DMS53 treated with DMSO at 0.1 percent for 48 hours (cell line): ENCODE measurements around the gene ATRX.
A peak's percentile ranks its signal among the peaks of the same experiment; 100 is the strongest.
"Not testable (repeated sequence)": the region's sequence is repeated elsewhere in the genome, so short reads cannot be mapped to it uniquely, and the experiment has no call there.

ENCODE experiments used
- DNase-seq: peaks from one replicate; lab custom pipeline; 2025; ENCODE audit not compliant: unreplicated experiment; lab: John Stamatoyannopoulos, UW

The ATRX gene

DNA sequence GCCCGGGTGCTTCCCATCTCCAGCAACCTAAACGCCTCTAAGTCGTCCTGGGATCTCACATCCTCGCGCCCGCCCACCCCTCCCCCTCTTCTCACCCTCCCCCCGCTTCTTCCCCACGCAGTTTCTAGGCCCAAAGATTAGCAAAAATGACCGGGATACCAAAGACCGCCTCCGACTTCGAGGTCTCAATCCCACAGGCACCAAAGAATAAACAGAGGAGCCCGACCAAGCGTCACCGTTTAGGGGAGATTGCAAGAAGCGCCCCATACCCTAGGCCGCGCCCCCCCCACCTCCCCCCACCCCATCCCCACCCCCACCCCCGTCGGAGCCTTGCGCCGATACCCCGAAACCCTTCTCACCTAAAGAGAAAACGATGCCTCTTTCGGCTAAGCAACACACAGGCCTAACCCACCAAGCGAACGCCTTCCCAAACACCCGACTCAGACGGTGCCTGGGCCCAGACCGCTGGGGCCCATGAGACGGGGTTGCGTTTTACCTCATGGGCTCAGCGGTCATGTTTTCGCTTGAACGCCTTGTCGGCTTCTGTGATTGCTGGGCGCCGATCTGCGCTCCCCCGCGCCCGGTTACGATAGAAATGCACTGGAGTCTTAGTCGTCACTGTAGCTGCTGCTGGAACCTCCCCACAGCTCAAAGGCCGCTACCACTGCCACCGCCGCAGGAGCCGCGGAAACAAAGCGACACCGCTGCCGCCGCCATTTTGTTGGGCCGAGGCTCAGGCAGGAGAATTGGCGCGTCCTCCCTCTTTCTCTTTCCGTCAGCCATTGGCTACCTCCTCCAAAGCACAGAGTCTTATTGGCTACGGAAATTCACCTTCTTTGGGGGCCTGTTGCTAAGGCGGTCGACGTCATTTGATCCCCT, at the start of gene ATRX:
ATRX (minus strand) TSS at position 731 of the 879 bp plus-strand sequence; CDS start at position 516, 215 bp downstream.
- peak; percentile 66 for DNase-seq

DNA sequence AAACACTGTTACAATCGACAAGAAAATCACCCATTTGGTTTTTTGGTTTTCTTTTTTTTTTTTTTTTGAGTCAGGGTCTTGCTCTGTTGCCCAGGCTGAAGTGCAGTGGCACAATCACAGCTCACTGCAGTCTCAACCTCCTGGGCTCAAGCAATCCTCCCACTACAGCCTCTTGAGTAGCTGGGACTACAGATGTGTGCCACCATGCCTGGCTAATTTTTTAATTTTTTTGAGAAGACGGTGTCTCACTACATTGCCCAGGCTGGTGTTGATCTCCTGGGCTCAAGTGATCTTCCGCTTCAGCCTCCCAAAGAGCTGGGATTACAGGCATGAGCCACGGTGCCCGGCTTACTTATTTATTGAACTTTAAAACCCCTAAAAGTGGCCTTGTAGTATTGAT, 45.5 kb upstream of the ATRX start:
- not testable (repeated sequence) for DNase-seq

GRCh38 chrX:77821989-77822388, 36.0 kb upstream of the ATRX start:
- DNase-seq, result not testable (repeated sequence)

DNA sequence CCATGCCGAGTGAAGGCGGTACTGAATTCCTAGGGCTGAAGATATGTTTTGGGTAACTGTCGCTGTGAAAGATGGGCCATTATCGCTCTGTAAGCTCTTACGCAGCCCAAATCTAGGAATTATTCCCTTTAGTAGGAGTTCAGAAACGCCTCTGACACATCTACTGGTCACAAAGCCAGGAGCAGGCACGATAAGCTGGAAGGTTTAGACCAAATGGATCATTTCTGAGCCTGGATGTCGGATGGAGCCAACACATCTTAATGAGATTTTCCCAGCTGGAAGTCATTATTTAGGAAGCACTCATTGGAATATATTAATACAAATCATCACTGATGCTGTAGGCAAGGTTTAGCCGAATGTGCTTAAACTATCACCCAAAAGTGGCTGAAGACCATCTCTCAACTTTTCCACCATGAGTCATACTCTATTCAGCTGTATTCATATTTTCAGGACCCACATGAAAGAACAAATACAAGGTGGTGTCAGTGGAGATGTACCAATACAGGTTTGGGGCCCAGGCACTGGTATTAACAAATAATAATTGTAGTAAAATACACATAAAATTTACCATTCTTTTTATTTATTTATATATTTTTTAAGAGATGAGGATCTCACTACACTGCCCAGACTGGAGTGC, 34.2 kb upstream of the ATRX start:
- DNase-seq, result no peak

GRCh38 chrX:77814210-77814609, 28.2 kb upstream of the ATRX start:
- no peak for DNase-seq

- no peak for DNase-seq
Measured at GRCh38 chrX:77802201-77802600, 16.2 kb upstream of the ATRX start.

DNA sequence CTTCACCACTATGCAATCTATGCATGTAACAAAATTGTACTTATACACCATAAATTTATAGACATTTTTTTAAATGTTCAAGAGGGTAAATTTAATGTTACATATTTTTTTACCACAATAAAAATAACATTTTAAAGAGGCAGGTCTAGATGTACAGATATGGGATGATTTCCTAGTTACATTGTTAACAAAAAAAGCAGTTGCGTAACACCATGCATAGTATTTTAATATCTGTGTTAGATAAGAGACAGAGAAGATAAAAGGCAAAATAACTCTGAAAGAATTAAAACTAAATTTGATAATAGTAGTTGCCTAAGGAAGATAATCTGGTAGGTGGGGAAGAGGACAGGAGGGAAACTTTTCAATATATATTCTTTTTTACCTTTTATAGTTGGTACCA, 9.1 kb upstream of the ATRX start:
- DNase-seq, result no peak

GRCh38 chrX:77793946-77794345, 7.9 kb upstream of the ATRX start:
- DNase-seq, result no peak

DNA sequence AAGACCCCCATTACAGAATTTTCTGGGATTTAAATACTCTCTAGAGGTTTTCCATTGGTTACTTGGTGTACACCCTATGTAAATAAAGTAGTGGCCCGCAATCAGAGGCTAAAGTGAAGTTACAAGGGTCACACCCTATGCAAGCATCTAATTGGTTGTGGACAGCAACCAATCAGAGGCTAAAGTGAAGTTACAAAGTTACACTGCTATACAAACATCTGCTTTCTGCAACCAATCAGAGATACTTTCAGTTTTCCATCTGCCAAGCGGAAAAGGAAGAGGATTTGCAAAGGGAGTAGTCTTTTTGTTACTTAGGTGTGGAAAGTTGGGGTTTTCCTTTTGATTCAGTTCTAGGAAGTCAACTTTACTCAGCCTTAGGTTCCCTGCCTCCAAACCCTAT, 2.0 kb upstream of the ATRX start:
- no peak for DNase-seq

DNA sequence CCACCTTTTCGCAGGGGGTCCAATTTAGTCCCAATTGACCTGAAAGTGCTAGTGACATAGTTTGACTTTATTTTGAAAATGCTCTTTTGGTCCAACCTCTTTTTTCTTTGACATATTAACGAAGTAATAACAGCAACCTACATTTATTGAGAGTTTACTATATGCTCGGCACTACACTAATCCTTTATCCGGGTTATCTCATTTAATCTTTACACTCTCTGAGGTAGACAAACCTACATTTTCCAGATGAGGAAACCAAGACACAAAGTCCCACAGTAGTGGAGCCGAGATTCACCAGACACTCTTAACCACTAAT, 307 bp upstream of the ATRX start:
- no peak for DNase-seq

DNA sequence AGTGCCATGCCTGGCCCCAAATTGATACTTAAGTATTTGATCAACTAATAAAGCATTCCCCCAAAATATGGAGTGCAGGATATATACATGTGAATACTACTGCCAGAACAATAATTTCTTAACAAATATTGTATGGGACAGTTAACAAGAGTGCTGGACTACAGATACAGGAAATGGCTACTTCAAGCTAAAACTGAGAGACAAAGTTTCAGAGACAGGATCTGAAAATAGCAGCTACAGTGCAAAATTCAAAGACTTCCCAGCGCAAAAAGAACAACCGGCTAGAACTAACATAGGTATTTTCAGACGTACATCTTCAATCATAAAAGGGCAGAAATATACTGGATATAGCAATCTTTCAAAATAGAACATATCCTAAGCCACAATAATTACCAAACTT, 6.3 kb downstream of the ATRX start:
- no peak for DNase-seq

- DNase-seq, result no peak
Measured at GRCh38 chrX:77776659-77777058, 9.4 kb downstream of the ATRX start.

DNA sequence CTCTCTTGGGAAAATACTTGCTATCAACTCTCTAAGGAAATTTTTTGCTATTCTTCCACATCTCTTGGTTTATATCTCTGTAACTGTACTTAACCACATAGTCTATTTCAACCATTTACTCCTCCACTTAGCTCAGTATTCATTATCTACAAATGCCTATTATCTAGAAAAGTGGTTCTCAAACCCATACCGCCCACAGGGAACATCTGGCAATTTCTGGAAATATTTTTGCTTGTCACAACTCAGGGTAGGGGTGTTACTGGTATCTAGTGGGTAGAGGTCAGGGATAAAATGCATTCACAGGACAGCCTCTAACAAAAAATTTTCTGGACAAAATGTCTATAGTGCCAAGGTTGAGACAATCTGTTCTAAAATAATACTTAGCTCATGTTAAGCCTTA, 14.4 kb downstream of the ATRX start:
- DNase-seq, result no peak

DNA sequence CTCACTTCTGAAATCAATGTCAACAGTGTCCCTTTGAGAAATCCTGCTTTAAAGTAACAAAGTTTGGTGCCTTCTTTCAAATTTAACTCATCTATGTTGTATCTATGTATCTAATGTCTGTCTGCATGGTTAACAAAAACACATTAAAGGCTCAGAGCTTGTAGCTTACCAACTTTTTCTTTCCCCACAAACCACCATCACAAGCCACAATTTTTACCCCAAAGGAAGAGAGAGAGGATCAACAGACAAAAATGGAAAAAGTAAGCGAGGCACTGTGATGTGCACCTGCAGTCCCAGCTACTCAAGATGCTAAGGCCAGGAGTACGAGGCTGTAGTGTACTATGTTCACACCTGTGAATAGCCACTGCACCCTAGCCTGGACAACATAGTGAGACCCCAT, 17.2 kb downstream of the ATRX start:
- no peak for DNase-seq

DNA sequence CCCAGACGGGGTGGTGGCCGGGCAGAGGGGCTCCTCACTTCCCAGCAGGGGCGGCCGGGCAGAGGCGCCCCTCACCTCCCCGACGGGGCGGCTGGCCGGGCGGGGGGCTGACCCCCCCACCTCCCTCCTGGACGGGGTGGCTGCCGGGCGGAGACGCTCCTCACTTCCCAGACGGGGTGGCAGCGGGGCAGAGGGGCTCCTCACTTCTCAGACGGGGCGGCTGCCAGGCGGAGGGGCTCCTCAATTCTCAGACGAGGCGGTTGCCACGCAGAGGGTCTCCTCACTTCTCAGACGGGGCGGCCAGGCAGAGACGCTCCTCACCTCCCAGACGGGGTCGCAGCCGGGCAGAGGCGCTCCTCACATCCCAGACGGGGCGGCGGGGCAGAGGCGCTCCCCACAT, 19.8 kb downstream of the ATRX start:
- not testable (repeated sequence) for DNase-seq

GRCh38 chrX:77755561-77755960, 30.5 kb downstream of the ATRX start:
- DNase-seq, result no peak

- not testable (repeated sequence) for DNase-seq
Measured at GRCh38 chrX:77753942-77754341, 32.1 kb downstream of the ATRX start.

DNA sequence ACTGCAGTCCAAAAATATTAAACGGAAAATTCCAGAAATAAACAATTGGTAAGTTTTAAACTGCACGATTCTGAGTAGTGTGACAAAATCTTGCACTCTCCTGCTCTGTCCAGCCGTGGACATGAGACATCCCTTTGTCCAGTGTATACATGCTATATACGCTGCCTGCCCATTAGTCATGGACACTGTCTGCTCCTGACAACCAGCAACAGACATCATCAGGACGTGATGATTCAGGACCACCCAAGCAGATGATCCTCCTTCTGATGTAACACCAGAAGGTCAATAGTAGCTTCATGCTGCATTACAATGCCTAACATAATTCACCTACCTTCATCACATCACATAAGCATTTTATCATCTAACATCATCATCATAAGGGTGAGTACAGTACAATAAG, 36.3 kb downstream of the ATRX start:
- DNase-seq, result no peak

- DNase-seq, result no peak
Measured at GRCh38 chrX:77743720-77744119, 42.3 kb downstream of the ATRX start.

GRCh38 chrX:77742788-77743476, 43.1 kb downstream of the ATRX start:
- DNase-seq, result no peak

GRCh38 chrX:77740376-77740905, 45.6 kb downstream of the ATRX start:
- no peak for DNase-seq

DNA sequence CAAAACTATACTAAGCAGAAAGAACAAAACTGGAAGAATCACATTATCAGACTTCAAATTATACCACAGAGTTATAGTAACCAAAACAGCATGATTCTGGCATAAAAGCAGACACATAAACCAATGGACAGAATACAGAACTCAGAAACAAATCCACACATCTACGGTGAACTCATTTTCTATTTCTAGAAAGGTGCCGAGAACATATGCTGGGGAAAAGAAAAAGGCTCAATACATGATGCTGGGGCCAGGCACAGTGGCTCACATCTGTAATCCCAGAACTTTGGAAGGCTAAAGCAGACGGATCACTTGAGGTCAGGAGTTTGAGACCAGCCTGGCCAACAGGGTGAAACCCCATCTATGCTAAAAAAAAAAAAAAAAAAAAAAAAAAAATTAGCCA, 52.7 kb downstream of the ATRX start:
- no peak for DNase-seq
